ENCODE data around the gene SLC35B3.
"Not testable (repeated sequence)": the region's sequence is repeated elsewhere in the genome, so short reads cannot be mapped to it uniquely, and the experiment has no call there.

The SLC35B3 gene

GRCh38 chr6:8435093-8435844 is at the start of gene SLC35B3:
TSS of gene SLC35B3 (minus strand) at chr6:8435545.
- peak; percentile 99 for DNase-seq

DNA sequence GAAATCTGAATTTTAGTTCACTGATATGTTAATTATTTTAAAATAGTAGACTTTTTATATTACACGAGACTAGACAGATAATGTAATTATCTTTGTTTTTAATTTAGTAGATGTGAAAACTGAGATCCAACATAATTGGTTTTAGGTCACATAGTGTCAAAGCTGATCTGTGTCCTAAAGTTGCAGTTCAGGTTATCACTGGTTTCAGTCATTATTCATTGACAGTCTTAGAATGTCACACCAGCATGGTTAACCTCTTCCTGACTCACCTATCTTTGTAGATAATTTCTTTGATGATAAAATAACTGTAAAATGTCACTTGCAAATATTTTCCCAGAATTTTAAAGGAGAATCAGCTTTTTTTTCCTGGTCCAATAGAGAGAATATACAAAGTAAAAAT is 48.3 kb upstream of the SLC35B3 start:
- DNase-seq, result no peak

- peak; percentile 38 for DNase-seq
Observed at GRCh38 chr6:8481727-8482126, 46.4 kb upstream of the SLC35B3 start.

DNA sequence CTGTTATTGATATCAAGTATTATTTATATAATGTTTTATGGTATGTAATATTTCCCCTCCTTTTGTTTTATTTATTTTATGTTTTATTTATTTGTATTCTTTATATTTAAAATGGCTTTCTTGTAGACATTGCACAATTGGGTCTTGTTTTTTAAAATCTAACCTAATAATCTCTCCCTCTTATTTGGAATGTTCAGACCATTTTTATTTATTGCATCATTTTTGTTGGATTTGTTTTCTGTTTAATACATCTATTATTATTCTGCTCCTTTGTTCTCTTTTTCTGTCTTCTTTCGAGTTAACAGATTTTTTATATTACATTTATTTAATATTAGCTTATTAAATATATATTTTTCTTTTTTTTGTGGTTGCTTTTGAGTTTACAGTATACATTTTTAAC is 43.1 kb upstream of the SLC35B3 start:
- DNase-seq, result no peak

DNA sequence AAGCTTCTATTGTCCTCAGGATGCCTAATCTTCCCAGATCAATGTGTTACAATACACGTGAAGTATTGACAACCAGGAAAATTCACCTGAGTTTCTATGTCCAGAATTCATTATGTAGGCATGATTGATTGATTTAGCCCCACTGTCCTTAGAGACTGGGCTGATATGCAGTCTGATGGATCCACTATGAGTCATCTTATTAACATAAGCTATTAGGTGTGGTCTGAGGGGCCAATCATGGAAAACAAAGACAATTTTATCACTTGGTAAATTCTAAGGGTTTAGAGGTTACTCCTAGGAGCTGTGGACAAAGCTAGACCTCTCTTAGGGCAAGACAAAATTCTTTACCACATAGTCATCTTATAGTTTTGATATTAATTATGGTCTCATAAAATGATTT is 41.3 kb upstream of the SLC35B3 start:
- DNase-seq, result no peak

DNA sequence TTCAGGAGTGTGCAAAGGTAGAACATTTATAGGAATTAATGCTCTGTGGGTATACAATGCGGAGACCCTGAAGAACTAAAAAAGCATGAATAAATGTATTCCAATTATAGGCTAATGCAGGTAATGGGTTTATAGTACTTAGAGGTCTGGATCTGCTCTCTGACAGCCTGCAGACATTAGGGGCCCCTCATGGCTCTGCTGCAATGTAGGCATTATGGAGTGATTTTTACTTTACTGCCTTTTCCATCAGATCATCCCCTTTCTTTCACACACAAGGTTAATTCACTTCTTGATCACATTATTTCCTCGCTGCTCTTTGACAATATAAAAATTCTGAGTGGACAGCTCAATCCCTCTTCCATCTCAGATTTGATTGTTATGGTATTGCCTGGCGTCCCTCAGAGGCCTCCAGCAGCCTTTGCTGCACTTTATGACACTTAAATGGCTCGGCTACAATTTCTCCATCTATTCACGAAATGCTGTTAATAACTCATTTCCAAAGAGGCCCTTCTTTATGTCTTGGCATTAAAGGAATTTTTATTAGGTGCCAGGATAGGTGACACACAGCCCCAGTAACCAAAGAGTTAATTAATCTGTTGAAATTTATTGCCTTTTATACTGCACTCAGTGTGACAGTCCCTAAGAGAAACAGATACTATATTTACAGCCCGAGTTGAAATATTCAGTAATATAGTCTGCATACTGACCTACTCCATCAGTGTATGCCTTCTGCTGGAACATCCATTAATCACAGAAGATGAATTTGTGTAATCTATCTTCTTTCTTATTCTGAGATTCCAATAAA is 33.4 kb upstream of the SLC35B3 start:
- no peak for DNase-seq

DNA sequence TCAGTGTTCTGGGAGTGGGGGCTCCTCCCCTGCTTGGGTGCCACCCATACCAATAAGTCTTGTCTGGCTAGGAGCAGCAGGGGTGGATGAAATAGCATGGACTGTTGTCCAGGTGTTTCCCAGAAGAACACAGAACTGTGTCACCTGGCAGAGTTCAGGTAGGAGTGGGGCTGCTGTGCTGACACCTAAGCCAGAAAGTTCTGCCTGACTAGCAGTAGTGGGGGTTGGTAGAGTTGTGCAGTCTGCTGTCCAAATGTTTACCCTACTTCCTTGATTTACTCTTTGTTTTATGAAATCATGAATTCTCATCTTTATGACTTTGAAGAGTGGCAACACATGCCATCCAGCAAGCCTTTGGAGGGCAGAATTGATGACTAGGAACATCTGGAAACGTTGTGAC is 27.3 kb upstream of the SLC35B3 start:
- no peak for DNase-seq

DNA sequence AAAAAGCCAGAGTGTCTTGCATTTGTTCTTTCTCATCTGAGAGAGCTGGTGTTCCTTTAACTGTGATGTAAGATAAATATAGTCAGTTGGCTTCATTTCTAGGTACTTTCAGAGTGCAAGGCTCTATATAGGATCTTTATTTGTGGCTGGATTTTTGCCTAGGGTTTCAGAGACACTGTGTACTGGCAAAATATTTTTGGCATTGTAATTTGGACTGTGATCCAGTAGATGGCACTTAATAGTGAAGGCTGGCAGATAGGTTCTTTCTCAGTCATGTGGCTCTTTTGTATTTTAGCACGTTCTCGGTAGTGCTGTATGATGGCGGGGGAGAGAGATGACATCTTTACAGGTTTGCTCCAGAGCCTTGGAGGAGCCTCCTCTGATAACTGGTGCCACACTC is 26.8 kb upstream of the SLC35B3 start:
- DNase-seq, result no peak

DNA sequence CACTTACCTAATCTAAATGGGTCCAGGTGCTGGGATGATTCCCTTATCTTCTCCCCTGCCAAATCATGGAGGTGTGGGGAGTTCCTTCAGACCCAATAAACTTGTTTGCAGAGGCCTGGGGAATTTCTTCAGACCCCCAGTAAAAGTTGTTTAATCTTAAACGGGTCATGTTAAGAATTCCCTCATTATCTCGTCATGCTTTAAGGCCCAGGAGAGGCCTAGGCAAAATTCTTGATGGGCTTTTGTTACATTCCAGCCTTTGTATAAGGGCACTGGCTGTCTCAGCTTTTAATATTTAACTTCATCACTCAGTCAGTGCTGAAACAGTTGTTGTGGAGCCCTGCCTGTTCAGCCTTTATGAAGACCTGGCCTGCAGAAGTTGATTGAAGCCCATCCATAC is 11.0 kb upstream of the SLC35B3 start:
- DNase-seq, result no peak

DNA sequence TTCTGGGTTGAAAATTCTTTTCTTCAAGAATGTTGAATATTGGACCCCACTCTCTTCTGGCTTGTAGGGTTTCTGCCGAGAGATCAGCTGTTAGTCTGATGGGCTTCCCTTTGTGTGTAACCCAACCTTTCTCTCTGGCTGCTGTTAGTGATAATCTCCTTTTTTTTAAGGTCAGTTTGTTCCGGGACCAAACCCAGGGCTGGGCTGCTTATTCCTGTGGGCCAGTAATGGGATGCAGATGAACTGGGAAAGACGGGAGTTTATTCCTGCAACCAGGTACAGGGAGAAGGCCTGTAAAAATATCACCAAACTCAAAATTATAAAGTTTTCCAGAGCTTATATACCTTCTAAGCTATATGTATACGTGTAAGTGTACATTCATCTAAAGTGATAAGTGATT is 10.6 kb upstream of the SLC35B3 start:
- not testable (repeated sequence) for DNase-seq

GRCh38 chr6:8442150-8442549 is 6.8 kb upstream of the SLC35B3 start:
- DNase-seq, result no peak

DNA sequence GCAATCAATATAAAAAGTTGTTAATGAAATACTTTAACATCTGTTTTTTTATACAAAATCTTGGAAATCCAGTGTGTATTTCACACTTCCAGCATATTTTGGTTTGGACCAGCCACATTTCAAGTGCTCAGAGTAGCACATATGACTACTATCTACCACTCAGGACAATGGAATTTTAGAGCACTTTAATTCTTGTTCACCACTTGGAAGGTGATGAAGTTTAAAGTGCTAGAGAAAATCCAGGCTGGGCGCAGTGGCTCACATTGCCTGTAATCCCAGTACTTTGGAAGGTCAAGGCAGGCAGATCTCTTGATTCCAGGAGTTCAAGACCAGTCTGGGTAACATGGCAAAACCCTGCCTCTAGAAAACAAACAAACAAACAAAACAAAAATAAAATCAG is 6.1 kb upstream of the SLC35B3 start:
- no peak for DNase-seq

DNA sequence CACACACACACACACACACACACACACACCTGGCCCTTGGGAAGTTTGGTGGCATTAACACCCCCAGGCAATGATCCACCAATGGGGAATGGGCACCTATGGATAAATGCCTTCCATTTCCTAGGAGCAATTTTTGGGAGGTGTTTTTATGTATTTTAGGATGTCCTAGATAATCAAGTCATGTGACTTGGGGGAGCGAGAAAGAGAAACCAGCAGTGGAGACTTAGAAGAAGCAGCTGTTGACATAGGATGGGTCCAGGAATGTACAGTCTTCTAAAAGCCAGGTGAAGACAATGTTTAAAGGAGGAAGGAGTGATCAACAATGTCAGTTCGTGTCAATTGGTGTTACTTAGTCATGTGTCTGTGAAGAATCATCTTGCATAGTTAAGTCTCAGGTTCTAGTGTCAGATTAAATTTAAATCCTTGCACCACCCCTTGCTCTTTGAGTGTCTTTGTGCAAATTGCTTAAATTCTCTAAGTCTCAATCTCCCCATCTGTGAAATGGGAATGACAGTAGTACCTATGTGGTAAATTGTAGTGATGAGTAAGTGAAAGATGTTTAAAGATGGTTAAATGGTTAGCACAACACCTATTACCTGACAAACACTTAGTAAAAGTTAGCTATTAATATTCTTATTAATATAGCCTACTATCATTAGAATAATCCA is 4.4 kb upstream of the SLC35B3 start:
- DNase-seq, result no peak

DNA sequence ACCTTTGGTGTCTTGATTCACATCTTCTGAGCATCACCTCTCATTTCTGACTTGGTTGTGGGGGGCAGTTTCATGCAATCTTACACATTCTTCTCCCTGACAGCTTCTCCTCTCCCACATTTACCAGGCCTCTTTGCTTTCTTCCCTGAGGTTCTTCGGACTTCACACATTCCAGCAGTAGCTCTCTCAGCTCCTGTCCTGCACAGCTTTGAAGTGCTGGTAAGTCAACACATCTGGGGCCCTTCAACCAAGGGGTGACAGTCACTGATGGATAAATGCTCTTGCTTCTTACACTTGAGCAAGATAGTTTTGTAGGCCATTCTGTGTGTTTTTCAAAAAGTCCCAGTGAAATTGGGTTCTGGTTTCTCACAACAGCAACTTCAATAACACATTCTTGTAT is 2.5 kb upstream of the SLC35B3 start:
- no peak for DNase-seq

- DNase-seq, result no peak
Observed at GRCh38 chr6:8436966-8437365, 1.6 kb upstream of the SLC35B3 start.

- DNase-seq, result no peak
Observed at GRCh38 chr6:8435845-8436168, 462 bp upstream of the SLC35B3 start.

GRCh38 chr6:8434727-8435092 is 635 bp downstream of the SLC35B3 start:
- no peak for DNase-seq

- no peak for DNase-seq
Observed at GRCh38 chr6:8432614-8433013, 2.7 kb downstream of the SLC35B3 start.

GRCh38 chr6:8429821-8430220 is 5.5 kb downstream of the SLC35B3 start:
- no peak for DNase-seq

DNA sequence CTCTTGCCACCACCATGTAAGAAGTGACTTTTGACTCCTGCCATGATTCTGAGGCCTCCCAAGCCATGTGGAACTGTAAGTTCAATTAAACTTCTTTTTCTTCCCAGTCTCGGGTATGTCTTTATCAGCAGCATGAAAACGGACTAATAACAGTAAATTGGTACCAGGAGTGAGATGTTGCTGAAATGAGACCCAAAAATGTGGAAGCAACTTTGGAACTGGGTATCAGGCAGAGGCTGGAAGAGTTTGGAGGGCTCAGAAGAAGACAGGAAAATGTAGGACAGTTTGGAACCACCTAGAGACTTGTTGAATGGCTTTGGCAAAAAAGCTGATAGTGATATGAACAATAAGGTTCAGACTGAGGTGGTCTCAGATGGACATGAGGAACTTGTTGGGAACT is 8.8 kb downstream of the SLC35B3 start:
- DNase-seq, result not testable (repeated sequence)

- DNase-seq, result no peak
Observed at GRCh38 chr6:8420031-8420588, 15.2 kb downstream of the SLC35B3 start.

- no peak for DNase-seq
Observed at GRCh38 chr6:8415913-8416312, 19.4 kb downstream of the SLC35B3 start.

DNA sequence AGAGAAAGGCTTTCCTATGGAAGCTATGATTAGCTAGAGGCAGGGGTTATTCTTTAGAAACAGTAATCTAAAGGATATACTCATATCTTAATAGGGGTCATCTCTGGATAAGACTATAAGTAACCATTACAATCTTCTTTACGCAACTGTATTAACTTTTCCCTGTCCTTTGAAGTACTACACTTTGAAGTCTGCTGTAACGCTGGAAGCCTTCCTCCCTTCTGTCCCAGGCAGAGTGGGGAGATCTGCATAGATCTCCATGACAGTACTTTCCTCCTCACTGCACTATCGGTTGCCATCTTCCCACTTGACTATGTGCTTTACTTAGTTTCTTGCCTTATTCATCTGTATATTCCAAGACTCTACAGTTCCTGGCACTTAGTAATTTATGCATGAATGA is 20.1 kb downstream of the SLC35B3 start:
- no peak for DNase-seq

- DNase-seq, result no peak
Observed at GRCh38 chr6:8414844-8415243, 20.5 kb downstream of the SLC35B3 start.
